Measurements from ENCODE around the gene FUCA2.

FUCA2 gene

DNA sequence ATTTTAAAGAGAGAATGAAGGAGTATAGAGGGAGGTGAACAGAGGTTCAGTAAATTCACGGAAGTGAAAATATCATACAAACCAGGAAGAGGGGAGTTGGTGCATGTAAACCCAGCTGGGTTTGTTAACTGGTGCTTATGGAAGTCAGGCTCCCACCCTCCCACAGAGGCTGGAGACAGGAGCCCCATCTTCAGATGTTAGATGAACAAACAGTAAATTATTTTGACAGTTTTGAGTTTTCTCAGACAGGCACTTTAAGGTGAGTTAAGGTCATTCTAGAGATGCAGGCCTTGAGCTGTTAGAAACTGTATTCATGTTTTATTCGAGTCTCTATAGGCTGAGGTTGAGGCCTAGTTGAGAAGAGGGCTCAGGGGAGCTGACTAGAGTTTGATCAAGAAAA, 41.8 kb upstream of the FUCA2 start:
- no peaks in the 10 kb centered on the region for H3K27me3 ChIP-seq (replicated peaks; ENCODE audit: insufficient read depth, low read length)
- H4K20me1 ChIP-seq (ENCODE audit: insufficient read depth, low read length) = no peaks in the 10 kb centered on the region
- no peak overlapping the region for H3K27ac ChIP-seq (ENCODE audit: low read length)
- TF ChIP-seq EZH2 (optimal IDR thresholded peaks at IDR 0.05; ENCODE audit: low read depth, low read length) = no peak
- TF ChIP-seq, protein P1, sequence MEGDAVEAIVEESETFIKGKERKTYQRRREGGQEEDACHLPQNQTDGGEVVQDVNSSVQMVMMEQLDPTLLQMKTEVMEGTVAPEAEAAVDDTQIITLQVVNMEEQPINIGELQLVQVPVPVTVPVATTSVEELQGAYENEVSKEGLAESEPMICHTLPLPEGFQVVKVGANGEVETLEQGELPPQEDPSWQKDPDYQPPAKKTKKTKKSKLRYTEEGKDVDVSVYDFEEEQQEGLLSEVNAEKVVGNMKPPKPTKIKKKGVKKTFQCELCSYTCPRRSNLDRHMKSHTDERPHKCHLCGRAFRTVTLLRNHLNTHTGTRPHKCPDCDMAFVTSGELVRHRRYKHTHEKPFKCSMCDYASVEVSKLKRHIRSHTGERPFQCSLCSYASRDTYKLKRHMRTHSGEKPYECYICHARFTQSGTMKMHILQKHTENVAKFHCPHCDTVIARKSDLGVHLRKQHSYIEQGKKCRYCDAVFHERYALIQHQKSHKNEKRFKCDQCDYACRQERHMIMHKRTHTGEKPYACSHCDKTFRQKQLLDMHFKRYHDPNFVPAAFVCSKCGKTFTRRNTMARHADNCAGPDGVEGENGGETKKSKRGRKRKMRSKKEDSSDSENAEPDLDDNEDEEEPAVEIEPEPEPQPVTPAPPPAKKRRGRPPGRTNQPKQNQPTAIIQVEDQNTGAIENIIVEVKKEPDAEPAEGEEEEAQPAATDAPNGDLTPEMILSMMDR (IDR thresholded peaks at IDR 0.05; ENCODE audit: low read length) = no peak
- TF ChIP-seq EZH2phosphoT487 (IDR thresholded peaks at IDR 0.05; ENCODE audit: low read length) = no peak
- no peak overlapping the region for H3K9ac ChIP-seq (ENCODE audit: low read length)
- no peak overlapping the region for H3K4me3 ChIP-seq (ENCODE audit: low read length)
- no peaks in the 10 kb centered on the region for H3K9me2 ChIP-seq (replicated peaks; ENCODE audit: insufficient read depth, low read length)
- no peaks in the 10 kb centered on the region for H3K4me1 ChIP-seq (ENCODE audit: low read length)
- H3F3A ChIP-seq (ENCODE audit: insufficient read depth, low read length) = no peaks in the 10 kb centered on the region
- H3K4me2 ChIP-seq (ENCODE audit: low read depth, low read length) = no peak overlapping the region
- no peak for DNase-seq
- no peaks in the 10 kb centered on the region for H3K36me3 ChIP-seq (replicated peaks; ENCODE audit: insufficient read depth, low read length)
- H3K9me3 ChIP-seq (replicated peaks; ENCODE audit: insufficient read depth, low read length) = no peaks in the 10 kb centered on the region
- H2AFZ ChIP-seq (ENCODE audit: low read length) = no peak overlapping the region
- no peaks in the 10 kb centered on the region for H3K79me2 ChIP-seq (ENCODE audit: low read length)

DNA sequence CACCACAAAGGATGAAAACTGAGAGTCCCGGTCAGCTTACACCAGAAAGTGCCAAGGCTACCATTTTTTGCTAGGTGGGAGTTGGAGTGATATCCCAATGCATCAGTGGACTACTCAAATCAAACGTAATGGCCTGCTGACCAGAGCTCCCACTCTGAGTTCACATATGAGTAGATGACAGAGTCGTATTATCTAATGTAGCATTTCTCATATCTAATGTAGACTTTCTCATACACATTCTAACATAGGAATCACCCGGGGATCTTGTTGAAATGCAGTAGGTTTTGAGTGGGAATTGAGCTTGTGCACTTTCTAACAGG, 38.4 kb upstream of the FUCA2 start:
- Histone ChIP-seq H3K36me3 (replicated peaks; ENCODE audit: insufficient read depth, low read length) (no peaks in the 10 kb centered on the region), H3K4me3 (ENCODE audit: low read length) (no peak overlapping the region), H3K9me2 (replicated peaks; ENCODE audit: insufficient read depth, low read length) (no peaks in the 10 kb centered on the region), H3K27ac (ENCODE audit: low read length) (no peak overlapping the region), H3K9ac (ENCODE audit: low read length) (no peak overlapping the region), H4K20me1 (ENCODE audit: insufficient read depth, low read length) (no peaks in the 10 kb centered on the region), H2AFZ (ENCODE audit: low read length) (no peak overlapping the region), H3F3A (ENCODE audit: insufficient read depth, low read length) (no peaks in the 10 kb centered on the region), H3K4me1 (ENCODE audit: low read length) (no peaks in the 10 kb centered on the region), H3K79me2 (ENCODE audit: low read length) (no peaks in the 10 kb centered on the region), H3K9me3 (replicated peaks; ENCODE audit: insufficient read depth, low read length) (no peaks in the 10 kb centered on the region), H3K4me2 (ENCODE audit: low read depth, low read length) (no peak overlapping the region), H3K27me3 (replicated peaks; ENCODE audit: insufficient read depth, low read length) (no peaks in the 10 kb centered on the region)
- no peak for DNase-seq
- TF ChIP-seq, protein P1 (IDR thresholded peaks at IDR 0.05; ENCODE audit: low read length) = no peak
- TF ChIP-seq EZH2phosphoT487 (IDR thresholded peaks at IDR 0.05; ENCODE audit: low read length) (no peak), EZH2 (optimal IDR thresholded peaks at IDR 0.05; ENCODE audit: low read depth, low read length) (no peak)

DNA sequence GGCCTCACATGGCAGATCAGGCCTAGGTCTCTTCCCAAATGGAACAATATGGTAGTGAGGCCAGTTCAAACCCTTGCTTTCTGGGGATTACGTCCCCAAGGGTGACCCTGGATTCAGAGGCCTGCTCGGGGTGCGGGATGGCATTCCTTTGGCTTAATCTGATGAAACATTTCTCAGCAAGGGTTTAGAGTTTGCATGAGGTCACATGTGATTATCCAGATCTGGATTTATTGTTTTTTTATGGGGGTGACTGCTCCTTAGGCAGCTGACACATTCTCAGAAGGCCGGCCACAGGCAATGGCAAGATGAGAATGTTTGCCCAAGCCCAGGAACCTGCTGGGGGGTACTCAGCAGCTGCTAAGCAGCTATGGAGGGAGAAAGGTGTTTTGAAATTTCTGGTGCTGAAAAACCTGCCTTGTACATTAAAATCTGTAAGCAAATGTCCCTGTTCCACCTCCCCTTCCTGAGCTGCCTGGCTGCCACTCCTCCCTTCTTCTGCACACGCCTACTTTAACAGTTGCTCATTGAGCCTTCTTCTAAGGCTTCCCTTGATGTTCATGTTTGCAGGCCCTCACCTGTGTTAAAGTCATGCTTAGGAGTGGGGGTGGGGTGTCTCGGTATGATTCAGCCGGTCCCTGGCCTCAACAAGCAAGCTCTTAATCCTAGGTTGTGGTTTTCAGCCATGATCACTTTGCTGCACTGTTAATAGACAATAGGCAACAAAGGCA, 37.9 kb upstream of the FUCA2 start:
- Histone ChIP-seq H3K27me3 (replicated peaks; ENCODE audit: insufficient read depth, low read length) (no peaks in the 10 kb centered on the region), H3K27ac (ENCODE audit: low read length) (no peak overlapping the region), H3K9me2 (replicated peaks; ENCODE audit: insufficient read depth, low read length) (no peaks in the 10 kb centered on the region), H3K4me2 (ENCODE audit: low read depth, low read length) (no peak overlapping the region), H4K20me1 (ENCODE audit: insufficient read depth, low read length) (no peaks in the 10 kb centered on the region), H2AFZ (ENCODE audit: low read length) (no peak overlapping the region), H3K9ac (ENCODE audit: low read length) (no peak overlapping the region), H3K36me3 (replicated peaks; ENCODE audit: insufficient read depth, low read length) (no peaks in the 10 kb centered on the region), H3K79me2 (ENCODE audit: low read length) (no peaks in the 10 kb centered on the region), H3K4me1 (ENCODE audit: low read length) (no peaks in the 10 kb centered on the region), H3K9me3 (replicated peaks; ENCODE audit: insufficient read depth, low read length) (no peaks in the 10 kb centered on the region), H3F3A (ENCODE audit: insufficient read depth, low read length) (no peaks in the 10 kb centered on the region), H3K4me3 (ENCODE audit: low read length) (no peak overlapping the region)
- TF ChIP-seq EZH2phosphoT487 (IDR thresholded peaks at IDR 0.05; ENCODE audit: low read length) (no peak), EZH2 (optimal IDR thresholded peaks at IDR 0.05; ENCODE audit: low read depth, low read length) (no peak)
- TF ChIP-seq, protein P1 (IDR thresholded peaks at IDR 0.05; ENCODE audit: low read length) = no peak
- no peak for DNase-seq
